ENCODE measurements around the gene VOPP1.

VOPP1 gene

DNA sequence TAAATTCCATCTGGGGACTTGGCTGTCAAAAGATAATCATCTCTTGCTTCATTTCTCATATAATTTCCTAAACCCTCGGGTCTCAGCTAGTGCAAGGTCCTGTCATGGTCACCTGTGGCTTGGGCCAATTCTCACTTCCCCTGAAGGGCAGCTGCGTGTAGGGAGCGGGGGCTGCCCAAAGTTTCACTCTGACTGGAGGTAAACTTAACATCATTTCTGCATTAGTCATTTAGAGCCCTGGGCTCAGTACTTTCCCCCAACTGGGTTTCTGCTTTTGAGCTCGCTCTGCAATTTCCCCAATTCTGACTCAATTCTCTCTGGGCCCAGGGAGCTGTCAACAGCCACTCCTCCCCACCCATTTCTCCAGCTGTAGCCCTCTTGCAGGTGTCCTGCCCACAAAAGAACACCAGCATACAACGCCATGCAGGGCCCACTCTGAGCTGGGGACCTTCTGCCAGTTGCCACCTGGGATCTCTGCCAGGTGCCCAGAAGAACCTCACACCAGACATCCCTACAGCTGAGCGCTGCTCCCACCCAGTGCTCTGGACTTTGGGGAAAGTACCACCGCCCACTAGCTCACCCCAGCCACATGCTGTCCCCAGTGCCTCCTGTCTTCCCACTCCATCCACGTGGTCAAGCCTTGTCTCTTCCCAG lies 37.9 kb downstream of the VOPP1 start:
- in situ Hi-C loops (cut with HindIII; ENCODE audit: low sequenced_read_pairs): no loop called here

DNA sequence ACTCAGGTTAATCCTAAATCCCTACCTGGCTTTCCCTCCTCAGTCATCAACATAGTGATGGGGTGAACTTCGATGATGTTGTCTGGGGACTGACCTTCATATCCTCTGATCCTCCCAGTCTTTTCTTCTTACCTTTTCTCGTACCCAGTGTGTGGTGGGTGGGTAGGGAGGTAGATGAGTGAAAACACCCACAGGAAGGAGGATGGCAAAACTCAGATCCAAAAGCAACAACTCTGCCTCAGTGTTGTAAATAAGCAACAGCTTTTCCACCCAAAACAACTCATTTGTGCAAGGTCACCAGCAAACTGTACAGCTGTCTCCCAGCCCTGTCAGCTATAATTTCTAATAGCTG lies 38.6 kb downstream of the VOPP1 start:
- in situ Hi-C loops (cut with HindIII; ENCODE audit: low sequenced_read_pairs): no loop called here

DNA sequence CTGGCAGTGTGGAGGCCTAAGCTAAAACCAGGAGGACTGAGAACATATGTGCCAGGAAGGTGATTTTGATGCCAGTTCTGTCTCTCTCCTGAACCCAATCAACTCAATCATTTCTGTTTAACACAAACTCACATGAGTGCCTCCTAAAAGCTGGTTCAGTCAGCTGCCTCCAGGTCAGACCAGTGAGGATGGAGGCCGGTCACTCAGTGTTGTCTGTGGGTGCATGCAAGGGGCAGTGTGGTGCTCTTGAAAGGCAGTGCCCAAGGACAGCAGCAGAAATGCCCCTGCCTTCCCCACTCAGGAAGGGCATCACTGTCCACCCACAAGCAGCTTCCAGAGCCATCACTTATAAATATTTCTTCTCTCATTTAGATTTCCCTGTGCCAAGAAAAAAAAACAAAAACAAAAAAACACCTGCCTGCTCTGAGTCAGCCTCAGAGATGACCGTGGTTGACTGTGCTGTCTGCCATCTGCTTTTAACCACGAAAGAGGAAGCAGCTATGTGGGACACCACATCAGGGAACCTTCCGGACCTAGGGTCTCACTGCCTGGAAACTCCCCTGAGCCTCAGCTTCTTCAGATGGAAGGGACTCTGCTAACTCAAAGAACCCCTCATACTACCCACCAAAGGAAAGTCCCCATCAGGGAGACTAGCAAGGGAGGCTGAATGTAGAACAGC lies 39.1 kb downstream of the VOPP1 start:
- in situ Hi-C loops (cut with HindIII; ENCODE audit: low sequenced_read_pairs): no loop called here

DNA sequence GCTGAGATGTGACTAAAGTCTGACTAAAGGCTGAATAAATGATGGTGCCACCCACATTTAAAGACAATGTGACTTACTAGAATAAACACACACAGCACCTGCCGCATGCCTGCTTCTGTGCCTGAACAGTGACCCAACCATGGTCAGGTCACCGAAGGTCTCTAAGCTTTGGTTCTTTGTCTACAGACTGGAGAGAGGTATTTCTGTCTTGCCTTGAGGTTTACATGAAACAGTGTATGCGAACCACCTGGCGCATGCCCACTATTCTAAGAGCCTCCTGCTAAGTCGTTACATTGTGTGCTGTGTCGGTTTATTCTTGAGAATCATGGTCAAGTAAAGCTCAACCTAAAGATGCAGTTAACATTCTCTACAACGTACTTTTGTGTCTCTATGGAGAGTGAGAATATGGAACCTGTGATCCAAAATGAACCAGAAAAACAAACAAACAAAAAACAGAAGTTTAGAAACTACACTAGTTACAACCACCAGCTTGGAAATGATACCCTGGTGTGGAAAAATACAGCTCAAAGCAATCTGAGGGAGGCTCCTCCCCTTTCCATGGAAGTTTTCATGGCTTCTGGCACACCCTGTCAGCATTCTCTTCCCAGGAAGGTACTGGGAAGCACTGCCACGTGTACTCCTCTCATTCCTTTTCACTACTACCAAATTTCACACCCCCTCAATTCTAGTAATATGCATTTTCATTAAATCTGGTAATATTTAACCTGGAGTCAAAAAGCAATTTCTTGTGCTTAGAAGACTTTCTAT lies 40.0 kb downstream of the VOPP1 start:
- in situ Hi-C loops (cut with HindIII; ENCODE audit: low sequenced_read_pairs): no loop called here

DNA sequence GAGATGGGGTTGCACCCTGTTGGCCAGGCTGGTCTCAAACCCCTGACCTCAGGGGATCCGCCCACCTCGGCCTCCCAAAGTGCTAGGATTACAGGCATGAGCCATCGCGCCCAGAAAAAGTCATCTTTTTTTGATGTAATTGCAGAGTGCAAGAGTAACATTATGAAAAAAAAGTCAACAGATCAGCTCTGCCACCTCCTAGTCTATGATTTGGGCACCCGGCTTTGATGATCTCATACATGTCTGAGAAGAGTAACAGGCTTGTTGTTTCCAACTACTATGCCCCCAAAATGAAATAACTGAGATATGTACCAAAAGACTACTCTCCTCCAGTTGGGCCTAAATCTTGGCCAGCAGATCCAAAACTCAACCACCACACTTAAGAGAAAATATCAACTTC lies 40.8 kb downstream of the VOPP1 start:
- in situ Hi-C loops (cut with HindIII; ENCODE audit: low sequenced_read_pairs): no loop called here

- in situ Hi-C loops (cut with HindIII; ENCODE audit: low sequenced_read_pairs): no loop called here
Measured at GRCh38 chr7:55527307-55527706, 45.0 kb downstream of the VOPP1 start.

DNA sequence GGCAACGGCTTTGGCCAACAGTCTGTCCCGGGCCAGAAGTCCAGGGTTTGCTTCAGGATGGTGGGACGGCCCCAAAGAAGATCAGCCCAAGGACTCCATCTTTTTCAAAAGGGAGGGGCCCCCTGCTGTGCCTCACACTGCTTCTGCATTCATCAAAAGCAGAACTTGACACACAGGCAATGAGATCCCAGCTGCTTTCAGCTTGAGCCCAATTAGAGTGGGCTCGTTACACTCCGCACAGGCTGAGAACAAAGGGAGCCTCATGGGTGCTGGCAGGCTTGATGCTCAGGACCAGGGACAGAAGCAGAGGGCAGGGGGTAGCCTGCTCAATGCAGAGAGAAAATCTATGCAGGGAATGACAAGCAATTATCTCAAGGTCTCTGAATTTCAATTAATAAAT lies 45.5 kb downstream of the VOPP1 start:
- in situ Hi-C loops (cut with HindIII; ENCODE audit: low sequenced_read_pairs): no loop called here

GRCh38 chr7:55526329-55526728 lies 46.0 kb downstream of the VOPP1 start:
- in situ Hi-C loops (cut with HindIII; ENCODE audit: low sequenced_read_pairs): no loop called here

DNA sequence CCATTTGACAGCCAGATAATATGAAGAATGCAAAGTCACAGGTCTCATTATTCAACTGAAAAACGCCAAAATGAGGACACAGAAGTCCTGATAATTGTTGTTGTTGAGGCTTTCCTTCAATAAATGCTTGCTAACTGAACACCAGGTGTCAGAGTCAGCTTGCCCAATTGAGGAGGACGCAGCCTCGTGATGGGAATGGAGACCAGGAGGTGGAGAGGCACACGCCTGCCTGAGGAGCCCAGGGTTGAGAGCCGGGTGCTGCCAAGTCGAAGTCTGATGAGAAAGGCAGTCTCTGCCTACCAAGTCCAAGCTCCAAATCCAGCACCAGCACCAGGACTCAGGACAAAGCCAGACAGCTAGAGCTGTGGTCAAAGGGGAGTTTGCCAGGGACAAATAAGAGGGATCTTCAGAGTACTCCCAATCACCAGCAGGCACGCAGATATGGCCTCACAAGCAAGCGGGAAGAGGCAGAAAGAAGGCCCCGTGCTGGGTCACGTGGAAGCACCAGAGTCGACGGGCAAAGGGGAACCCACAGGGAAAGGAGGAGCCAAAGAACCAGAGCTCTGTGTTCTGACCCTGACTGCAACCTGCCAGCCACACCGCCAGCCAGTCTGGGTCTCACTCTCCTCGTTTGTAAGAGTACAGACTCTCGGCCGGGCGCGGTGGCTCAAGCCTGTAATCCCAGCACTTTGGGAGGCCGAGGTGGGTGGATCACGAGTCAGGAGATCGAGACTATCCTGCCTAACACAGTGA lies 47.6 kb downstream of the VOPP1 start:
- in situ Hi-C loops (cut with HindIII; ENCODE audit: low sequenced_read_pairs): no loop called here

GRCh38 chr7:55523366-55523765 lies 48.9 kb downstream of the VOPP1 start:
- in situ Hi-C loops (cut with HindIII; ENCODE audit: low sequenced_read_pairs): no loop called here

- in situ Hi-C loops (cut with HindIII; ENCODE audit: low sequenced_read_pairs): no loop called here
Measured at GRCh38 chr7:55521917-55522902, 50.1 kb downstream of the VOPP1 start.

DNA sequence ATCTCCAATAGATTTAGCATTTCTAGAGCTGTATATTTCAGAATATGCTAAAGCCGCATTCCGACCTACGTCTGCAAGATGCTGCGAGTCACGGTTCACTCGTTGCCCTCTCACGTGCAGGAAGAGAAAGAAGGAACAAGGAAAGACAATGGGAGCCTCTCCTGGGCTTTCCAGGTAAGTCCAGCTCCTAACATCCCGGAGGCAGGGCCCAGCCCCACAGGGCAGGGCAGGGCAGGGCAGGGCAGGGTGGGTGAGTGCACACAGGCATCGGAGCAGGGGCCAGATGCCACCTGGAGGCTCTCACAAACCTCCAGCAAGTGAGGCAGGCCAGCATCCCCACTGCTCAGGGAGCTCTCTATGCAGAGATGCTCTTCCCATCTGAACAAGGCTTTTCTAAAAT lies 50.8 kb downstream of the VOPP1 start:
- in situ Hi-C loops (cut with HindIII; ENCODE audit: low sequenced_read_pairs): no loop called here

DNA sequence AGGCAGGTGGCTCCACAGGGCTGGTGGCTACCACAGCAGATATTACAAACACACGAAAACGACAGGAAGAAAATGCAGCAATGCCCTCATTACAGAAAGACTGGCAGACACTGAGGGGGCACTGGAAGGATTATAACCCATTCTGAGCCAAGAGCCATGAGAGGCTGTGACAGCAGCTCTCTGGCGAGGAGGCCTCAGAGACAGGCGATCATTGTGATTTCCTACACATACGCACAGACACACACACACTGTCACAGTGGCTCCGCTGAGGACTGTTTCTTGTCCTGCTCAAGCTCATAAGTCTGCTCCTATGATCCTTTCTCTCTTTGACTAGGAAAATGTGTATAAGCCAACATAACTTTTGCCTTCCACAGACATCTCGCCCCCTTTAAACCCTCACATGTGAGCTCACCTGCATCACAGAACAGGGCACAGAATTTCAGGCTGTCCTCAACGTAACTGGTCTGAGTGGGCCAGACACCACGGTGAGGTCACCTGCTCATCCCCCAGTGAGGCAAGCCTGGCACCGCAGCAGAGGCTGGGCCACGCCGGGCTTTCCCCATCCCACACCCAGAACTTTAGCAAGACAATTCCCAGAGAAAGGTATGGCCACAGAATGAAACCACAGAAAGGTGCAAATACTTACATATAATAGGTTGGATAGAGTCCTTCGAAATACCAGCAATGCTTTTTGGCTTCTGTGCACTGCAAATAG lies 51.7 kb downstream of the VOPP1 start:
- in situ Hi-C loops (cut with HindIII; ENCODE audit: low sequenced_read_pairs): no loop called here

- in situ Hi-C loops (cut with HindIII; ENCODE audit: low sequenced_read_pairs): no loop called here
Measured at GRCh38 chr7:55518836-55519235, 53.5 kb downstream of the VOPP1 start.

DNA sequence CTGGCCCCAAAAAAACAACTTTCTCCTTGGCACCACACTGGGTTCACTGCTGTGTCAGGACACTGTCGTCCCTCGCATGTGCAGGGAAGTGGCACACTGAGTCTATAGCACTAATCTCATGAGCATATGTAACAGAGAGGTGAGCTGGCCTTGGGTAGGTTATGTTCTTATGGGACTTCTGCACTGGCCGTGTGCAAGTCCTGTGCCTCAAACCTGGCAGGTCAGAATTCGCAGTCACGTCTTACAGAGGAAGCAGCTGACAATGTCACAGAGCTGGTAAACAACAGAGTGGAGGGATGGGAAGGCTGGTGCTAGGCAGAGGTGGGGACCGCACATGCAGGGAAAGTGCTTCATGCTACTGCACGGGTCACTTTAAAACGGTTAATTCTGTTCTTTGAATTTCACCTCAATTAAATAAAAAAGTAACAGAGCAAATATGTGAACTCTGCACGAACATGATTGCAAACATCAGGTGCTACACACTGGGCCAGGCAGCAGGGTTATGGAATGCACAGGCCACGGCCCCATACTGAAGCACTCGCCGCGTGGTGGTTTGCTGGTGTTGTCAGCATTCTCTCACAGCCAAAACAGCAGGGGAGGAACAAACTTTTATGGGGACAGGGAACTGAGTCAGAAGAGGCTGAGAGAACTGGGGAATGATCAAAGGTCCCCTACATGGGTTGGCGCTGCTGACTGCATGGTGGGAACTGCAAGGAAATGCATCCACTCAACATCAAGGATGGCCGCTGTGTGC lies 54.2 kb downstream of the VOPP1 start:
- in situ Hi-C loops (cut with HindIII; ENCODE audit: low sequenced_read_pairs): no loop called here

- in situ Hi-C loops (cut with HindIII; ENCODE audit: low sequenced_read_pairs): no loop called here
Measured at GRCh38 chr7:55517191-55517633, 55.1 kb downstream of the VOPP1 start.

DNA sequence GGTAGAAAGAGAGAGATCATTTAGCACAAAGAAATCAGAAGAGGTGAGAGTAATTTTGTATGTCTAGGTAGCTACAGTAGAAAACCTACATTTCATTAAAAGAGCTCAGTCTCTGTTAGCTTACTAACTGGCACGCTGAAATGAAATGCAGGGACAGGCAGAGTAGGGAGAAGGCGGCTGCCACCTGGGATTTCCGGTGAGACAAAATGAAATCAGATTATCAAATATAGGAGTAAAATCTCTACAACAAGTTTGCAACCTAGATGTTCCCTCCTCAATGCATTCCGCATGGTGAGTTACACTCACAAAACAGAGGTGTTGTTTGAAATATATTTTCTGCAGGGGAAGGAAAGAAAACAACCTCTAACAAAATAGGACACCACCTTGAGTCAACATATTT lies 55.9 kb downstream of the VOPP1 start:
- in situ Hi-C loops (cut with HindIII; ENCODE audit: low sequenced_read_pairs): no loop called here

- in situ Hi-C loops (cut with HindIII; ENCODE audit: low sequenced_read_pairs): no loop called here
Measured at GRCh38 chr7:55515569-55516279, 56.6 kb downstream of the VOPP1 start.
